Measurements from ENCODE around the gene RAB8B. TPM values are rescaled to one million over a fixed set of nuclear protein-coding genes. Genes with fewer than 3 reads are reported as not detected.

RAB8B gene
- total RNA-seq, 1 experiment from 2014 or later: 33.8 TPM

DNA sequence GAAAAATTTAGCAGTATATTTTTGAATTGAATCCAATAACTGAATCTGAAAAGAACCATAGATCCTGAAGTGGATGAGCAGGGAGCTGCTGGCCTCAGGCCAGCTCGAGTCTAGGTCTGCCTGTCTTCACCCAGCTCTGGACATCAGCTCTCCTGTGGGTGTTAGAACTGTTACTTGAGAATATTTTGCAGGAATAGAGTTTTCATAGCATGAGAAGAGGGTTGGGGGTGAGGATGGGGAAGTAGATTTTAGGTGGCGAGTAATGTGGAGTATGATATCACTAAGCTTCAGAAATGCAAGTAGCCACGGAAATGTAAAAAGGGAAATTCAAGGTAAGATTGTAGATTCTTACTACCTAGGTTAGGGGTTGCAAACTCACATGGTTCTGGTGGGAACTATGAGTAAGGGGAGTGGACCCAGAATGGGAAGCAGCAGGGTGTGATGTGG is 6.2 kb downstream of the RAB8B start:
- no peak overlapping the region for H4K8ac ChIP-seq (replicated peaks; ENCODE audit: insufficient read length, low read depth, low read length)
- peak overlapping the region in 2 of 3 experiments; percentile 19 to 83; a peak in 2 of 7 replicates for H3K27ac Mint-ChIP-seq
- no peak overlapping the region for H3K14ac ChIP-seq (ENCODE audit: insufficient read depth, low read length)
- no peak overlapping the region for H3K4ac ChIP-seq (ENCODE audit: low read depth, low read length)
- H3K27me3 Mint-ChIP-seq (ENCODE audit: low read depth): no peaks in the 10 kb centered on the region
- H3K23ac ChIP-seq (ENCODE audit: insufficient read length, low read depth, low read length): no peak overlapping the region
- no peak overlapping the region for H2BK20ac ChIP-seq (ENCODE audit: low read depth, low read length, poor library complexity, severe bottlenecking)
- no peak overlapping the region for H4K91ac ChIP-seq (ENCODE audit: insufficient read length, low read depth, low read length)
- peaks cover 60 to 67% of the 10 kb centered on the region in 2 experiments for H3K4me1 Mint-ChIP-seq
- peaks cover 11% of the 10 kb centered on the region; the same call in 1 of the 2 replicates for H3K79me2 ChIP-seq (ENCODE audit: insufficient read depth, low read length)
- H3K79me1 ChIP-seq (ENCODE audit: insufficient read depth, low read depth, low read length, poor library complexity, severe bottlenecking): no peaks in the 10 kb centered on the region
- 100% methylated on average over 1 of the region's 3 CpGs for WGBS (ENCODE audit: extremely low coverage, insufficient read length, low lambda C conversion rate)
- H2BK12ac ChIP-seq (ENCODE audit: insufficient read length, low read depth, low read length): no peak overlapping the region
- no peak overlapping the region for H3T11ph ChIP-seq (ENCODE audit: low read length)
- H3K9me3 Mint-ChIP-seq: no peaks in the 10 kb centered on the region
- H3K4me1 ChIP-seq (ENCODE audit: insufficient read depth, low read length): peaks cover 11% of the 10 kb centered on the region; the same call in 1 of the 2 replicates
- no peak overlapping the region for H4K5ac ChIP-seq (ENCODE audit: insufficient read length, low read depth, low read length)
- H3K36me3 Mint-ChIP-seq (ENCODE audit: insufficient read depth in 1 of 3, low read depth in 3 of 3): 0 out of 7 replicates have a peak, but pooled peaks cover 0 to 1% (median 0%) of the 10 kb centered on the region in 3 experiments
- no peak overlapping the region for H2BK15ac ChIP-seq (ENCODE audit: low read depth, low read length)
- no peak overlapping the region for H2AK5ac ChIP-seq (ENCODE audit: insufficient read length, low read length)
- no peaks in the 10 kb centered on the region for H3K9me3 ChIP-seq (ENCODE audit: control insufficient read depth, low read depth, low read length)
- H2BK120ac ChIP-seq (ENCODE audit: low read depth, low read length, poor library complexity, severe bottlenecking): no peak overlapping the region
- no peak overlapping the region for H3K9ac ChIP-seq (ENCODE audit: extremely low read depth, insufficient read length, low read length)
- no peak for DNase-seq
- no peak overlapping the region for H3K56ac ChIP-seq (ENCODE audit: insufficient read length, low read depth, low read length)
- no peak overlapping the region for H2AFZ ChIP-seq (ENCODE audit: low read length)
- H3K27me3 ChIP-seq (ENCODE audit: insufficient read depth, low read length): no peaks in the 10 kb centered on the region
- H2BK5ac ChIP-seq (ENCODE audit: insufficient read length, low read length): no peak overlapping the region
- no peak overlapping the region for H3K18ac ChIP-seq (ENCODE audit: insufficient read length, low read depth, low read length)
- H3K27ac ChIP-seq (ENCODE audit: insufficient read length, low read depth, low read length): no peak overlapping the region
- H3K23me2 ChIP-seq (ENCODE audit: insufficient read length, low read depth, low read length, poor library complexity, severe bottlenecking): no peaks in the 10 kb centered on the region
- no peaks in the 10 kb centered on the region for H4K20me1 ChIP-seq (ENCODE audit: control insufficient read depth, insufficient read depth, insufficient read length)
- no peak overlapping the region for H3K4me3 Mint-ChIP-seq
- TF ChIP-seq, protein P1, sequence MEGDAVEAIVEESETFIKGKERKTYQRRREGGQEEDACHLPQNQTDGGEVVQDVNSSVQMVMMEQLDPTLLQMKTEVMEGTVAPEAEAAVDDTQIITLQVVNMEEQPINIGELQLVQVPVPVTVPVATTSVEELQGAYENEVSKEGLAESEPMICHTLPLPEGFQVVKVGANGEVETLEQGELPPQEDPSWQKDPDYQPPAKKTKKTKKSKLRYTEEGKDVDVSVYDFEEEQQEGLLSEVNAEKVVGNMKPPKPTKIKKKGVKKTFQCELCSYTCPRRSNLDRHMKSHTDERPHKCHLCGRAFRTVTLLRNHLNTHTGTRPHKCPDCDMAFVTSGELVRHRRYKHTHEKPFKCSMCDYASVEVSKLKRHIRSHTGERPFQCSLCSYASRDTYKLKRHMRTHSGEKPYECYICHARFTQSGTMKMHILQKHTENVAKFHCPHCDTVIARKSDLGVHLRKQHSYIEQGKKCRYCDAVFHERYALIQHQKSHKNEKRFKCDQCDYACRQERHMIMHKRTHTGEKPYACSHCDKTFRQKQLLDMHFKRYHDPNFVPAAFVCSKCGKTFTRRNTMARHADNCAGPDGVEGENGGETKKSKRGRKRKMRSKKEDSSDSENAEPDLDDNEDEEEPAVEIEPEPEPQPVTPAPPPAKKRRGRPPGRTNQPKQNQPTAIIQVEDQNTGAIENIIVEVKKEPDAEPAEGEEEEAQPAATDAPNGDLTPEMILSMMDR (conservative IDR thresholded peaks at IDR 0.05): no peak
- H3K4me2 ChIP-seq (ENCODE audit: insufficient read depth, insufficient read length, low read length): no peak overlapping the region

Measured in H9 (cell line).